ENCODE measurements around the gene PDXP. TPM values are rescaled to one million over a fixed set of nuclear protein-coding genes. Genes with fewer than 3 reads are reported as not detected.
A peak's percentile ranks its signal among the peaks of the same experiment; 100 is the strongest.

The PDXP gene
- total and polyA plus RNA-seq, 2 donors (not counting 1 experiment from before 2014, with no cell fraction given): 4.0 to 7.9 TPM

GRCh38 chr22:37632174-37633088, 26.1 kb upstream of the PDXP start:
- no peak for TF ChIP-seq EZH2 (IDR thresholded peaks at IDR 0.05; ENCODE audit: low read length, missing control alignments)
- TF ChIP-seq, protein P1, sequence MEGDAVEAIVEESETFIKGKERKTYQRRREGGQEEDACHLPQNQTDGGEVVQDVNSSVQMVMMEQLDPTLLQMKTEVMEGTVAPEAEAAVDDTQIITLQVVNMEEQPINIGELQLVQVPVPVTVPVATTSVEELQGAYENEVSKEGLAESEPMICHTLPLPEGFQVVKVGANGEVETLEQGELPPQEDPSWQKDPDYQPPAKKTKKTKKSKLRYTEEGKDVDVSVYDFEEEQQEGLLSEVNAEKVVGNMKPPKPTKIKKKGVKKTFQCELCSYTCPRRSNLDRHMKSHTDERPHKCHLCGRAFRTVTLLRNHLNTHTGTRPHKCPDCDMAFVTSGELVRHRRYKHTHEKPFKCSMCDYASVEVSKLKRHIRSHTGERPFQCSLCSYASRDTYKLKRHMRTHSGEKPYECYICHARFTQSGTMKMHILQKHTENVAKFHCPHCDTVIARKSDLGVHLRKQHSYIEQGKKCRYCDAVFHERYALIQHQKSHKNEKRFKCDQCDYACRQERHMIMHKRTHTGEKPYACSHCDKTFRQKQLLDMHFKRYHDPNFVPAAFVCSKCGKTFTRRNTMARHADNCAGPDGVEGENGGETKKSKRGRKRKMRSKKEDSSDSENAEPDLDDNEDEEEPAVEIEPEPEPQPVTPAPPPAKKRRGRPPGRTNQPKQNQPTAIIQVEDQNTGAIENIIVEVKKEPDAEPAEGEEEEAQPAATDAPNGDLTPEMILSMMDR (conservative IDR thresholded peaks at IDR 0.05 in 1 of 2, IDR thresholded peaks at IDR 0.05 in 1 of 2; ENCODE audit: low read depth in 1 of 2, low read length in 2 of 2): no peak
- no peak overlapping the region for H2AFZ ChIP-seq (ENCODE audit: low read length)
- no peak for DNase-seq (ENCODE audit: low read depth in 2 of 2)
- H3K36me3 ChIP-seq (ENCODE audit: control insufficient read depth, insufficient read depth, low read length): peaks cover 6% of the 10 kb centered on the region
- H4K20me1 ChIP-seq (ENCODE audit: control insufficient read depth, extremely low read depth, insufficient read depth, low read length): no peaks in the 10 kb centered on the region
- no peaks in the 10 kb centered on the region for H3K79me2 ChIP-seq (ENCODE audit: control insufficient read depth, insufficient read depth, low read length)
- no peak overlapping the region for H3K9ac ChIP-seq (ENCODE audit: insufficient read depth, low read length)
- H3K27me3 ChIP-seq (ENCODE audit: control insufficient read depth, insufficient read depth, low read length): no peaks in the 10 kb centered on the region
- no peak overlapping the region for H3K4me2 ChIP-seq (ENCODE audit: extremely low read depth, insufficient read depth, low read length)
- peaks cover 30% of the 10 kb centered on the region for H3K4me1 ChIP-seq (ENCODE audit: control insufficient read depth, extremely low read depth, insufficient read depth, low read length)
- no peak overlapping the region for H3K4me3 ChIP-seq (replicated peaks in 1 of 4; ENCODE audit: control extremely low read depth in 1 of 4, insufficient read depth in 1 of 4, low read depth in 3 of 4, low read length in 4 of 4)
- no peaks in the 10 kb centered on the region for H3K9me3 ChIP-seq (ENCODE audit: control insufficient read depth, insufficient read depth, low read depth, low read length)
- H3K27ac ChIP-seq (ENCODE audit: insufficient read depth, low read length): peak overlapping the region; percentile 42

- peak overlapping the region; percentile 38 for H3K4me2 ChIP-seq (ENCODE audit: extremely low read depth, insufficient read depth, low read length)
- TF ChIP-seq EZH2 (IDR thresholded peaks at IDR 0.05; ENCODE audit: low read length, missing control alignments): no peak
- TF ChIP-seq, protein P1 (conservative IDR thresholded peaks at IDR 0.05 in 1 of 2, IDR thresholded peaks at IDR 0.05 in 1 of 2; ENCODE audit: low read depth in 1 of 2, low read length in 2 of 2): no peak
- no peaks in the 10 kb centered on the region for H3K27me3 ChIP-seq (ENCODE audit: control insufficient read depth, insufficient read depth, low read length)
- peak overlapping the region; percentile 42 for H3K27ac ChIP-seq (ENCODE audit: insufficient read depth, low read length)
- no peak overlapping the region for H3K4me3 ChIP-seq (replicated peaks in 1 of 4; ENCODE audit: control extremely low read depth in 1 of 4, insufficient read depth in 1 of 4, low read depth in 3 of 4, low read length in 4 of 4)
- no peaks in the 10 kb centered on the region for H3K79me2 ChIP-seq (ENCODE audit: control insufficient read depth, insufficient read depth, low read length)
- peaks cover 30% of the 10 kb centered on the region for H3K4me1 ChIP-seq (ENCODE audit: control insufficient read depth, extremely low read depth, insufficient read depth, low read length)
- no peak overlapping the region for H2AFZ ChIP-seq (ENCODE audit: low read length)
- no peak overlapping the region for H3K9ac ChIP-seq (ENCODE audit: insufficient read depth, low read length)
- no peak for DNase-seq (ENCODE audit: low read depth in 2 of 2)
- no peaks in the 10 kb centered on the region for H3K9me3 ChIP-seq (ENCODE audit: control insufficient read depth, insufficient read depth, low read depth, low read length)
- no peaks in the 10 kb centered on the region for H4K20me1 ChIP-seq (ENCODE audit: control insufficient read depth, extremely low read depth, insufficient read depth, low read length)
- peaks cover 6% of the 10 kb centered on the region for H3K36me3 ChIP-seq (ENCODE audit: control insufficient read depth, insufficient read depth, low read length)
These were observed 25.4 kb upstream of the PDXP start for GRCh38 chr22:37633089-37633624.

GRCh38 chr22:37633625-37634416, 24.7 kb upstream of the PDXP start:
- H3K4me2 ChIP-seq (ENCODE audit: extremely low read depth, insufficient read depth, low read length): peak overlapping the region; percentile 61
- H3K36me3 ChIP-seq (ENCODE audit: control insufficient read depth, insufficient read depth, low read length): peaks cover 6% of the 10 kb centered on the region
- no peaks in the 10 kb centered on the region for H3K27me3 ChIP-seq (ENCODE audit: control insufficient read depth, insufficient read depth, low read length)
- H2AFZ ChIP-seq (ENCODE audit: low read length): no peak overlapping the region
- H3K79me2 ChIP-seq (ENCODE audit: control insufficient read depth, insufficient read depth, low read length): no peaks in the 10 kb centered on the region
- H3K4me1 ChIP-seq (ENCODE audit: control insufficient read depth, extremely low read depth, insufficient read depth, low read length): peaks cover 32% of the 10 kb centered on the region
- no peaks in the 10 kb centered on the region for H3K9me3 ChIP-seq (ENCODE audit: control insufficient read depth, insufficient read depth, low read depth, low read length)
- H3K27ac ChIP-seq (ENCODE audit: insufficient read depth, low read length): peak overlapping the region; percentile 42
- H3K4me3 ChIP-seq (replicated peaks in 1 of 4; ENCODE audit: control extremely low read depth in 1 of 4, insufficient read depth in 1 of 4, low read depth in 3 of 4, low read length in 4 of 4): peak overlapping the region in 2 of 4 experiments; percentile 20 to 27
- peak overlapping the region; percentile 27 for H3K9ac ChIP-seq (ENCODE audit: insufficient read depth, low read length)
- no peaks in the 10 kb centered on the region for H4K20me1 ChIP-seq (ENCODE audit: control insufficient read depth, extremely low read depth, insufficient read depth, low read length)
- no peak for TF ChIP-seq EZH2 (IDR thresholded peaks at IDR 0.05; ENCODE audit: low read length, missing control alignments)
- TF ChIP-seq, protein P1 (conservative IDR thresholded peaks at IDR 0.05 in 1 of 2, IDR thresholded peaks at IDR 0.05 in 1 of 2; ENCODE audit: low read depth in 1 of 2, low read length in 2 of 2): peak in 1 of 2 donors; percentile 20
- peak; percentile 88 to 92 for DNase-seq (ENCODE audit: low read depth in 2 of 2)
